Muscle layer of colon (tissue), 2 donors: ENCODE results near the gene PLCD3.

Experiments
- H3K27ac ChIP-seq: one replicate; pipeline ENCODE4 v1.7.0; 2013; ENCODE audit warnings: low read depth, mild to moderate bottlenecking, low read length, moderate library complexity
- H3K27me3 ChIP-seq, 2 donors: one replicate each; pipeline ENCODE4 v1.7.0; 2013; ENCODE audit warnings: low read length in 2 of 2, mild to moderate bottlenecking in 2 of 2; ENCODE audit not compliant: insufficient read depth in 2 of 2, control insufficient read depth in 1 of 2
- H3K36me3 ChIP-seq: one replicate; pipeline ENCODE4 v1.7.0; 2013; ENCODE audit warnings: mild to moderate bottlenecking, low read length; ENCODE audit not compliant: insufficient read depth
- H3K4me1 ChIP-seq: one replicate; pipeline ENCODE4 v1.7.0; 2013; ENCODE audit warnings: mild to moderate bottlenecking, low read length; ENCODE audit not compliant: insufficient read depth
- H3K4me3 ChIP-seq, 2 donors: one replicate each; pipeline ENCODE4 v1.7.0; 2013; ENCODE audit warnings: low read length in 2 of 2, low read depth in 1 of 2, mild to moderate bottlenecking in 1 of 2, moderate library complexity in 1 of 2
- H3K9ac ChIP-seq: one replicate; pipeline ENCODE4 v1.7.0; 2013; ENCODE audit warnings: low read length
- H3K9me3 ChIP-seq: one replicate; pipeline ENCODE4 v1.7.0; 2013; ENCODE audit warnings: mild to moderate bottlenecking, low read length
- donor health status: abdominal sarcoma.
- donor health status: Adenocarcinoma of cecum.

The PLCD3 gene

DNA sequence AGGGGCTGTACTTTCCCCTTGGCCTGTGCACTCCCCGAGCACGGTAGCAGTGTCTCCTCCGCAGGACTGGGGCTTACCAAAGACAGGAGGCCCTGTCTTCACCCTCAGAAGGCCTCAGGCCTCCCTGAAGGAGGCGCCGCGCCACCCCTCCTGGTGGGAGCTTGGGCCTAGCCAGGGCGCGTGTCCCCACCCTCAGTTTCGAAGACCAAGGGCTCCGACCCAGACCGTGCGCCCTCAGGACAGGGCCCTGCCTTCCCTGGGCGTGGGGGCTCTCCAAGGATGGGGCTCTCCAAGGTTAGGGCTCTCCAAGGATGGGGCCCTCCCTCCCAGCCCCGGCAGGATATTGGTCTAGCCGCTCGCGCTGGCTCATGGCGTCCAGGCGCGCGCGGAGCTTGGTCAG lies 11.8 kb downstream of the PLCD3 start:
- H3K27me3 ChIP-seq, result no peaks in the 10 kb centered on the region
- no peak overlapping the region for H3K9ac ChIP-seq
- no peak overlapping the region for H3K27ac ChIP-seq
- H3K4me1 ChIP-seq, result peaks cover 19% of the 10 kb centered on the region
- H3K36me3 ChIP-seq, result peaks cover 39% of the 10 kb centered on the region
- H3K9me3 ChIP-seq, result no peaks in the 10 kb centered on the region
- no peak overlapping the region for H3K4me3 ChIP-seq

DNA sequence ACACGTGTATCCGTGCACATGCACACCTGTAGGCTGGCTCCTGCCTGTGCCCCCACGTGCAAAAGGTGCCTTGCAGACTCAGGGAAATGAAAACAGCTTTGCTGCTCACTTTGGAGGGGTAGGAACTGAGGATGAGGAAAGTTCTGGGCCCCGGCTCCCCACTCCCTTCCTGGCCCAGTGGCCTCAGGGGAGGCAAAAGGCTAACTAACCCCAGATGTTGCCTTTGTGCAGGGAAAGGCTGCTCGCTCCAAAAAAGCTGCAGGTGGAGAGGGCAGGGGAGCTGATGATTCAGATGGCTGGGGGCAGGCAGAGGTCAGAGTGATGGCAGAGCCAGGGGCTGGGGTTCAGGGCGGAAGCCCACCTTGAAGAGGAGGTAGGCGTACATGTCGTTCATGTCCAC lies 12.4 kb downstream of the PLCD3 start:
- no peaks in the 10 kb centered on the region for H3K9me3 ChIP-seq
- no peaks in the 10 kb centered on the region for H3K27me3 ChIP-seq
- H3K36me3 ChIP-seq, result peaks cover 43% of the 10 kb centered on the region
- H3K27ac ChIP-seq, result no peak overlapping the region
- no peak overlapping the region for H3K4me3 ChIP-seq
- H3K9ac ChIP-seq, result no peak overlapping the region
- peaks cover 19% of the 10 kb centered on the region for H3K4me1 ChIP-seq

DNA sequence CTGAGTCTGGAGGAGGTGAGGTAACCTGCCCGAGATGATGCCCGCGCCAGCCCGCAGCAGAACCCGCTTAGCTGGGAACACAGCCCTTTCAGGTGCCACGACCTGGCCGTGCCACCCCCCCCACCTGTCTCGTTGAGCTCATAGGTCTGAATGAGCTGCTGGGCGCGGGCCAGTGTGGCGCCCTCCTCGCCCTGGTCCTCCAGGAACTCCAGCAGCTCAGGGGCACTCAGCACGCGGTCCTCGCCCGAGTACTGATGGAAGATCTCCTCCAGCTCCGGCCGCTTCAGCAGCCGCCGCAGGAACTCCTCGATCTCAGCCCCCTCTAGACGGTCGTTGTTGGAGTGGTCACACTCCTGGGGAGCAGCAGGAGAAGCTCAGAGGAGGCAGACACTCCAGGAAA lies 13.6 kb downstream of the PLCD3 start:
- Histone ChIP-seq H3K4me1 (peaks cover 8% of the 10 kb centered on the region), H3K9ac (no peak overlapping the region), H3K27me3 (no peaks in the 10 kb centered on the region), H3K36me3 (peaks cover 56% of the 10 kb centered on the region), H3K4me3 (no peak overlapping the region), H3K9me3 (no peaks in the 10 kb centered on the region), H3K27ac (no peak overlapping the region)

DNA sequence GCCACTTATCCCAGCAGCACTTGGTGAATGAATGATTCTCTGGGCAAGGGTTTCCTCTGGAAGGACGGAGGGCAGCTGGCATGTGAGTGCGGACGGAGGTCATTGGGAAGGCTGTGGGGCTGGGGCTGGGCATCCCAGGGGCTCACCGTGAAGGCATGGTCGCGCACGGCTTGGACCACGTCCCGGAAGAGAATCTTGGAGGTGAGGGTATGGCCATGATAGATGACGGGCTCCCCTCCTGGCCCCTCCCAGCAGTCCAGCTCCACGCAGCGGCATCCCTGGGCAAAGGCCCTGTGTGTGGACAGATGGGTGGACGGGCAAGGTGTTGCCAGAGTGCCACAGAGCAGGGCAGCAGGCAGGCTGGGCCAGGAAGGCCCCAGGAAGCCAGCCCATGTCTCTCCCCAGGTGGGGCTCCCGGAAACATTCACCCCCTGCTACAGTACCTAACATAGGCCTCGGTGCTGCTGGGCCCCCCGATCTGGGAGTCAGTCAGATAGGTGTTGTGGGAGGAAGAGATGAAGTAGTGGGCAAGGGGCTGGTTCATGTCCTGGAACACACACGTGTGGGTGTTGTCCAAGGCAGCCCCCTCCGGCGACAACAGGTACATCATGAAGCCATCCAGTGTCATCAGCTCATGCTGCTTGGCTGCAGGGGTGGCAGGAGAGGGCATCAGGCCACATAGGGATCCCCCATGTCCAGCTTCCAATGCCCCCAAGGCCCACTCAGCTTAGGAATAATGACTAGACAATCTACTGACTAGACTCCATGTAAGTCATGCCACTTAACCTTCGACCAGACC lies 14.3 kb downstream of the PLCD3 start:
- Histone ChIP-seq H3K4me3 (no peak overlapping the region), H3K27me3 (no peaks in the 10 kb centered on the region), H3K36me3 (peaks cover 62% of the 10 kb centered on the region), H3K9ac (no peak overlapping the region), H3K27ac (no peak overlapping the region), H3K4me1 (peaks cover 5% of the 10 kb centered on the region), H3K9me3 (no peaks in the 10 kb centered on the region)

DNA sequence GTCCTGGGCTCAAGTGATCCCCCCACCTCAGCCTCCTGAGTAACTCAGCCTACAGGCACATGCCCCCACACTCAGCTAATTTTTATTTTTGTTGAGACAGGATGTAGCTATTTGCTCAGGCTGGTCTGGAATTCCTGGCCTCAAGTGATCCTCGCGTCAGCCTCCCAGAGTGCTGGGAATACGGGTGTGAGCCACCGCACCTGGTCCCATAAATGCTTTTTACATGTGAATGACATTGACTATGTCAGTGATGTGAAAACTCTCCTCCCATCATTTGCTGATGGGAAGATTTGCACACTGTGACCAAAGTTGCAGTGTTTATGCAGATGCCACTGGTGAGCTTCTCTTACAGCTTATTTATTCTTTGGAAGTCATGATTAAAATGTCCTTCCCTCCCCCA lies 15.0 kb downstream of the PLCD3 start:
- H3K4me3 ChIP-seq, result no peak overlapping the region
- no peaks in the 10 kb centered on the region for H3K9me3 ChIP-seq
- H3K9ac ChIP-seq, result no peak overlapping the region
- H3K36me3 ChIP-seq, result peaks cover 69% of the 10 kb centered on the region
- H3K27ac ChIP-seq, result no peak overlapping the region
- H3K4me1 ChIP-seq, result peaks cover 4% of the 10 kb centered on the region
- H3K27me3 ChIP-seq, result no peaks in the 10 kb centered on the region

DNA sequence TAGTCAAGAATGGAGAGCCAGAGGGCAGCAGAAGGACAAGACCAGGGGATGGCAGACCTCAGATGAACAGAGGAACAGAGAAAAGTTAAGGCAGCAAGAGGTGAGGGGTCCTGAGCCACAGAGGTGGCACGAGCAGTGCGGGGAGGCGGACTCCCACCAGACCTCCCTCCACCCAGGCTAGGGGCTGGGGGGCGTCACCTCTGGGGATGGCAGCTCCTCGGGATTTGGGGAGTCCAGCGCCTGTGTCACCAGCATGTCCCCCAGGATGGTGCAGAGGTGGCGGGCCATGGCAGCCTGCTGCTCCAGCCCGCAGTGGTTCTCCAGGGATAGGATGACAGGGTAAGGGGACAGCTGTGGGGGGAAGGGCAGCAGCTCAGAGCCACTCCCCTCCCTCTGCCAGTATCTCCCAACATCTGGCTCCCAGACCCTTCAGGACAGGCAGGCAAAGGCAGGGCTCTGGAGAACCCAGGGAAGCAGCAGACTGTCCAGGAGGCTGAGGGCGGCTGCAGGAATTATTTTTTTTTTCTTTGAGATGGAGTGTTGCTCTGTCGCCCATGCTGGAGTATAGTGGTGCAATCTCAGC lies 15.8 kb downstream of the PLCD3 start:
- Histone ChIP-seq H3K27ac (no peak overlapping the region), H3K9ac (no peak overlapping the region)

DNA sequence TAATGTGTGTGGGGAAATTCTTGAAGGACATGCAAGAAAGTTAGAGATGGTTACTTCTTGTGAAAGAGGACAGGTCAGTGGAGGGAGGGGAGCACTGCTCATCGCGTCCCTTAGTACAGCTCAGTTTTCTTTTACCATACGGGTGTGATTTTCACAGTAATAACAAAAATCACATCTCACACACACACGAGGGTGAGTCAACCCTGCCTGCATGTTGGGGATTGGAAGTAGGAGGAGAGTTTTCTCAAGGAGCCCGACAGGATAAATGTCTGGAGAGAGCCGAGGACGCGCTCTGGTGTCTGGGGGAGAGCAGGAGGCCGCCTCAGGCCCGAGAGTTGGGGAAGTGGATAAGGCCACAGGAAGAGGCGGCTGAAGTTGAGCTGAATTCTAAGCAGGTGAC lies 16.4 kb downstream of the PLCD3 start:
- no peak overlapping the region for H3K9ac ChIP-seq
- H3K27ac ChIP-seq, result no peak overlapping the region
- peaks cover 76% of the 10 kb centered on the region for H3K36me3 ChIP-seq
- H3K4me1 ChIP-seq, result peaks cover 16% of the 10 kb centered on the region
- H3K27me3 ChIP-seq, result no peaks in the 10 kb centered on the region
- H3K4me3 ChIP-seq, result no peak overlapping the region
- H3K9me3 ChIP-seq, result no peaks in the 10 kb centered on the region

More for the DNA sequence above, 15.8 kb downstream of the PLCD3 start:
- H3K4me3 ChIP-seq, result no peak overlapping the region
- no peaks in the 10 kb centered on the region for H3K9me3 ChIP-seq
- peaks cover 76% of the 10 kb centered on the region for H3K36me3 ChIP-seq
- H3K27me3 ChIP-seq, result no peaks in the 10 kb centered on the region
- H3K4me1 ChIP-seq, result peaks cover 10% of the 10 kb centered on the region

DNA sequence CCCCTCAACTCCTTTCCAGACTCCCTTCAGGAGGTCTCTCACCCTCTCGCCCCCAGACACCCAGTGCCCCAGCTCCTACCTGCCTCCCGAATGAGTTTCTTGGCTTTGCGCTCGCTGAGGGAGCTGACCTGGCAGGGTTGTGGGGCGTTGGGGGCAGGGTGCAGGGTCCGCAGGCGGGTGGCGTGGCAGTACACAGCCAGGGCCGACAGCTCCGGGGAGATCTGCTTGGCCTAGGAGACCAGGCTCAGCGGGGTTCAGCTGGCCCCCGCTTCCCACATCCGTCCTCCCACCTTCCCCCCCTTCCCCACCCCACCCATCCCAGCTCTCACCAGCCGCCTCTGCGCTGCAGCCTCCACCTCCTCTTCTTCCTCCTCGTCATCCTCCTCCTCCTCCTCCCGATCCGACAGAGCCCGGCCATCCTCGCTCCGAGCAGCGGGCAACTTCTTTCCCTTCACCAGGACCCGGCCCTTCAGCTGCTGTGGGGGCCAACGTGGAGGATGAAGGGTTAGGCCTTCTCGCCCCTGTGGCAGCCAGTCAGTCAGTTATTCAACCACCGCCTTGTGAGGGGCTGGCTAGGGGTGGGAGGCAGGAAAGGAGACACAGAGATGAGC lies 17.2 kb downstream of the PLCD3 start:
- Histone ChIP-seq H3K4me3 (no peak overlapping the region), H3K27ac (no peak overlapping the region), H3K9me3 (no peaks in the 10 kb centered on the region), H3K27me3 (no peaks in the 10 kb centered on the region), H3K36me3 (peaks cover 76% of the 10 kb centered on the region), H3K4me1 (peaks cover 24% of the 10 kb centered on the region), H3K9ac (no peak overlapping the region)

DNA sequence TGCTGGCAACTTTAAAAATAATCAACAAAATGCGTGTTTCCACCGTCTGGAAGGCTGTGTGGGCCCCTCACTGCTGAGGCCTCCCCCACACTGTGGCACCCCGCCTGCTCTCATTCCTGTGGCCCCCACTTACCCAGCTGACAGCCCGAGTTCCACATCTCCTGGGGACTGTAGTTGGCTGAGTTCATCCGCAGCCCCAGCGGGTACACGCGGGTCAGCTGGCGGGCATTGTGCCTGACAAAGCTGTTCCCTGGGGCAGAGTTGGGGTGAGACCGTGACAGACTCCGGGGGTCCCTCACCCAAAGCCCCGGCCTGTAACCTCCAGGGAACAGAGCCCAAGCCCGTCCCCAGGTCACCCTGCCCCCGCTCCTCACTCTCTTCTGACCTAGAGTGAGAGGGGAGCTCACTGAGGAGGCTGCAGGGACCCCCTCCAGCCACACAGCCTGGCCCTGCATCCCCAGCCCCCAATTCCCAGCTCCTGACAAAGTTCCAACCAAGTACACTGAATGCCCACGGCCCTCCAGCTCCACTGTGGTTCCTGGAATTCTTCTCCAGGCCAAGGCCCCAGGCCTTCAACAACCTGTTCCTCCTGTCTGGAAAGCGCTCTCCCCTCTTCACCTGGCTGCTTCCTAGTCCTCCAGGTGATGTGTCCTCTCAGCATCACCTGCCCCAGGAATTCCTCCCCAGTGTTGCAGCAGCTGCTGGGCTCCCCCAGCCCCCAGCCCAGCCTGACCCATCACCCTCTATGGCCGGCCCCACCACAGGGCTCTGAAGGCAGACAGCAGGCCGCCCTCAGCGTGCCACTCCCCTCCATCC lies 18.0 kb downstream of the PLCD3 start:
- Histone ChIP-seq H3K36me3 (peaks cover 68% of the 10 kb centered on the region), H3K27me3 (no peaks in the 10 kb centered on the region), H3K4me3 (no peak overlapping the region), H3K4me1 (peaks cover 24% of the 10 kb centered on the region), H3K27ac (no peak overlapping the region), H3K9me3 (no peaks in the 10 kb centered on the region), H3K9ac (no peak overlapping the region)

DNA sequence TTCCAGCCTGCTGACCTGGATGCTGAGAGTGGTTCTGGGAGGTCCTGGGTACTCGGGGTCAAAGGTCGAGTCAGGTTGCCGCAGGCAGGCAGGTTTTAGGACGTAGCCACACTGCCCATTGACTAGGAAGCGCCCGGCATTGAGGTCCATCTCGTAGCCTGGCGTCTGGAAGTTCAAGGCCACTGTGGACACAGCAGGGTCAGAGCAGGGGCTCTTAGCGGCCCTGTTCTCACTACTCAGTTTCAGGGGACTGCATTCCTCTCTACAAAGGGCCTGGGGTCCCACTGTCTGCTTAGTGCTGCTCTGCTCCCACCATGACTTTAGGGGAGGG lies 18.9 kb downstream of the PLCD3 start:
- no peak overlapping the region for H3K27ac ChIP-seq
- H3K27me3 ChIP-seq, result no peaks in the 10 kb centered on the region
- no peak overlapping the region for H3K9ac ChIP-seq
- peaks cover 24% of the 10 kb centered on the region for H3K4me1 ChIP-seq
- no peaks in the 10 kb centered on the region for H3K9me3 ChIP-seq
- H3K36me3 ChIP-seq, result peaks cover 66% of the 10 kb centered on the region
- no peak overlapping the region for H3K4me3 ChIP-seq
